ENCODE results near the gene TBCD.
A peak's percentile ranks its signal among the peaks of the same experiment; 100 is the strongest.

The TBCD gene

DNA sequence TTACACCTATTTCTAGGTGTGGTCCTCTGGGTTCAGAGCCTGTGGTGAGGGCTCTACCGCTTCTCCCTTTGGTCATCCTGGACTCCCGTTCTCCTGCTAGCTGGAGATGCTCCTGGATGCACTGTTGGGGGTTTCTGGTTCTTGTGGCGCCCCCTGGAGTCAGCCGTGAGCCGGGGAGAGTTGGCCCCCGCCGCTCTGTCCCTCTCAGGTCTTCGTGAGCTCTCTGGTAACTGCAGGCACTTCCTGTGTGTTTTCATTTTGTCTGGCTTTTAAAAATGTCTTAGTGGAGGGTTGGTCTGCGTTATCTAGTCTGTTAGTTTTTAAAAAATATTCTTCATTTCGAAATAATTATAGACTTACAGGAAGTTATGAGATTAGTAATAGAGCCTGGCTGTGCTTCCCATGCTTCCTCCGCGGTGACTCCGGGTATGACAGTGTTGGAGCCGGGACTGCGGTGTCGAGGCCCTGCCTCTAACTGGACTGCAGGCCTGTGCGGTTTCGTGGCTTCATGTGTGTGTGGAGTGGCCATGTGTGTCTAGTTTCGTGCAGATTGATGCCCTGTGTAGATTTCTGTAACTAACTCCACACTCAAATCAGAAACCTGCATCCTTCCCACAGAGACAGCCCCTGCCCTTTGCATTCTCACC, 166.0 kb downstream of the TBCD start:
- no peak for DNase-seq (ENCODE audit: low read depth, low spot score)
- ChIA-PET POLR2A (interaction anchor here (1.5 kb wide), 1 partner anchor 15 kb away, joined by 3 read pairs; no protein-coding TSS in a partner anchor), CTCF (interaction anchor here (0.6 to 1.7 kb wide), 9 partner anchors 9 to 143 kb away, joined by 3 to 12 read pairs (median 4); no protein-coding TSS in a partner anchor)
- H3K4me3 ChIP-seq (ENCODE audit: low read depth, low read length), result no peak overlapping the region
- TF ChIP-seq, protein P1, sequence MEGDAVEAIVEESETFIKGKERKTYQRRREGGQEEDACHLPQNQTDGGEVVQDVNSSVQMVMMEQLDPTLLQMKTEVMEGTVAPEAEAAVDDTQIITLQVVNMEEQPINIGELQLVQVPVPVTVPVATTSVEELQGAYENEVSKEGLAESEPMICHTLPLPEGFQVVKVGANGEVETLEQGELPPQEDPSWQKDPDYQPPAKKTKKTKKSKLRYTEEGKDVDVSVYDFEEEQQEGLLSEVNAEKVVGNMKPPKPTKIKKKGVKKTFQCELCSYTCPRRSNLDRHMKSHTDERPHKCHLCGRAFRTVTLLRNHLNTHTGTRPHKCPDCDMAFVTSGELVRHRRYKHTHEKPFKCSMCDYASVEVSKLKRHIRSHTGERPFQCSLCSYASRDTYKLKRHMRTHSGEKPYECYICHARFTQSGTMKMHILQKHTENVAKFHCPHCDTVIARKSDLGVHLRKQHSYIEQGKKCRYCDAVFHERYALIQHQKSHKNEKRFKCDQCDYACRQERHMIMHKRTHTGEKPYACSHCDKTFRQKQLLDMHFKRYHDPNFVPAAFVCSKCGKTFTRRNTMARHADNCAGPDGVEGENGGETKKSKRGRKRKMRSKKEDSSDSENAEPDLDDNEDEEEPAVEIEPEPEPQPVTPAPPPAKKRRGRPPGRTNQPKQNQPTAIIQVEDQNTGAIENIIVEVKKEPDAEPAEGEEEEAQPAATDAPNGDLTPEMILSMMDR (IDR thresholded peaks at IDR 0.05; ENCODE audit: insufficient read depth, low read length, missing control alignments), result peak; percentile 62

DNA sequence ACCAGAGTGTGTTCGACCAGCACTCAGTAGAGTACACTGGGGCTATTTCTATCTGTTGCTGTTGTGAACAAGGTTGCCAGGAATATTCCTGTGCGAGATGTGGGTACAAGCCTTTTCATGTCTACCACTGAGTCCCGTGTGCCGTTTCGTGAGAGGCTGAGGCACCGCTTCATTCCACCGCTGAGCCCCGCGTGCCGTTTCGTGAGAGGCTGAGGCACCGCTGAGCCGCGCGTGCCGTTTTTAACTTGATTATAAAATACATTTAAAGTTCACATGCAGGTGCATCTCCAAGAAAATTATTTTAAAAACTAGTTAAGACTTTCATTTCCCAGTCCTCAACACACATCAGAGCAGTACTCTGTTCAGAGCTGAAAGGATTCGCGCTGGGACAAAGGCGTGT, 166.6 kb downstream of the TBCD start:
- DNase-seq (ENCODE audit: low read depth, low spot score), result no peak
- ChIA-PET CTCF (interaction anchor here (1.1 to 1.7 kb wide), 3 partner anchors 8 to 138 kb away, joined by 3 to 5 read pairs (median 3); no protein-coding TSS in a partner anchor), POLR2A (no interaction called here)
- H3K4me3 ChIP-seq (ENCODE audit: low read depth, low read length), result no peak overlapping the region
- TF ChIP-seq, protein P1 (IDR thresholded peaks at IDR 0.05; ENCODE audit: insufficient read depth, low read length, missing control alignments), result no peak

DNA sequence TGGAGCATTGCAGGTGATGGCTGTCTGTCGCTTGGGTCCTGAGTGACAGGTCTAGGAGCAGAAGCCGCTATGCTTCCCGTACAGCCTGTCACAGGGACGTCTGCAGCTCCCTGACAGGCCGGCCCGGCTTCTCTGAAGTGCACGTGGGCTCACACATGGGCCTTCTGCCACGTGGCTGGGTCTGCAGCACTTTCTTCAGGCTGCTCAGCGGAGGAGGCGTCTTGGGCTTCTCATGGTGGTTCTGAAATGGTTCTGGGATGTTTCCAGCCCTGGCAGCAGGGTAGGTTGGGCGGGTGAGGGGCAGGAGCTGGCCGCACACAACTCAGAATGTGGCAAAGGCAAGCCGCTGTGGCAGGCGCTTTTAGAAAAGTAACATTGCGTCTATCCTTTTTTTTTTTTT, 168.3 kb downstream of the TBCD start:
- TF ChIP-seq, protein P1 (IDR thresholded peaks at IDR 0.05; ENCODE audit: insufficient read depth, low read length, missing control alignments), result no peak
- POLR2A ChIA-PET, result no interaction called here
- no peak for DNase-seq (ENCODE audit: low read depth, low spot score)
- CTCF ChIA-PET, result interaction anchor here (1.2 to 1.3 kb wide), 2 partner anchors 13 to 140 kb away, joined by 3 to 5 read pairs; no protein-coding TSS in a partner anchor
- H3K4me3 ChIP-seq (ENCODE audit: low read depth, low read length), result no peak overlapping the region

DNA sequence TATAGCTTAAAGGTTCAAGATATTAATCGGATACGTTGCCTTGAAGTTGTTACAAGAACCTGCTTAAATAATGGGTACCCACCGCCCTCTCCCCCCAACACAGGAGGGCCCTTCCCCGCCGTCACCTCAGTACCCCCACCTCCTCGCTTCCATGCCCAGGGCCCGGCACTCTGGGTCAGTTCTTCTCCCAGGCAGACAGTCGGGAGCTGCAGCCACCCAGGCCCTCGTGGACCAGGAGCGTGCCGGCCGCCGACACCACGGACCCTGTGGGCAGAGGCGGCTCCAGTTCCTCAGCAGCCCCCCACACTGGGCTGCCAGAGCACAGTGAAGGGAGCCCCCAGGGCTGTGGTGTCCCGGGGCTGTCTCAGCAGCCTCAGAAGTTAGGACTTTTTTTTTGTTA, 168.8 kb downstream of the TBCD start:
- ChIA-PET POLR2A (no interaction called here), CTCF (interaction anchor here (1.2 to 1.3 kb wide), 3 partner anchors 13 to 140 kb away, joined by 3 to 5 read pairs (median 4); no protein-coding TSS in a partner anchor)
- DNase-seq (ENCODE audit: low read depth, low spot score), result no peak
- H3K4me3 ChIP-seq (ENCODE audit: low read depth, low read length), result no peak overlapping the region
- TF ChIP-seq, protein P1 (IDR thresholded peaks at IDR 0.05; ENCODE audit: insufficient read depth, low read length, missing control alignments), result no peak

DNA sequence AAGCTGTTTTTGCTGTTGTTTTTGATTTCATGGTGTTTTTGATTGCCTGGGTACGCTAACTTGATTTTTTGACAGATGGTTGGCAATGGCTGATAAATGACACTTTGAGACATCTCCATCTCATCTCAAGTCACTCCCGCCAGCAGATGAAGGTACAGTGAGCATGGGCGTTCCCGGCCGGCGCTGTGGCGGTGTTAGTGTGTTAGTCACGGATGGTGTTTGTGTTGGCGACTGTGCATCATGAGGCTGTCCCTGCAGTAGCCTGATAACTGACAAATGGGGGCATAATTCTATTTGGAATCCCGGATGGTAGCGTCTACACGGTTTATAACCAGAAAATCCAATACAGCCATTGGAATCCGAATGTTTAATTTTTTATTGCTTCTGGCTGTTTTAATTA, 169.6 kb downstream of the TBCD start:
- POLR2A ChIA-PET, result no interaction called here
- DNase-seq (ENCODE audit: low read depth, low spot score), result no peak
- TF ChIP-seq, protein P1 (IDR thresholded peaks at IDR 0.05; ENCODE audit: insufficient read depth, low read length, missing control alignments), result no peak

DNA sequence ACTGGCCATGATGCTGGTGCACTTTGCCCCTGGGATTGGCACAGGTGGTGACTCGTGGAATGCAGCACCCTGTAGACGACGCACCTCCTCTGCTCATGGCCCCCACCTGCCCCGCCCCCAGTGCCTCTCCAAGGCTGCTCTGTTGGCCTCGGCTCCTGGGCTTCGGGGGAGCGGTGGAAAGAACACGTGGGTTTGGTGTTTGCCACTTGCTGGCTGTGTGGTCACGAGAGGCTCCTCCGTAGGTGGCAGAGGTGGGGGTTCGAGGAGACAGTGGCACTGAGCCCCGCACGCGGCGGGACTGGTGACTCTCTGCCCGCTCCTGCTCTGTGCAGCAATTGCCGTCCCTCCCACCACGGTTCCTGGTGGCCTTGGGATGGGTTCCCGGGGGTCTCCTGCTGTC, 170.8 kb downstream of the TBCD start:
- ChIA-PET POLR2A (no interaction called here), CTCF (no interaction called here)
- H3K4me3 ChIP-seq (ENCODE audit: low read depth, low read length), result no peak overlapping the region
- DNase-seq (ENCODE audit: low read depth, low spot score), result no peak
- TF ChIP-seq, protein P1 (IDR thresholded peaks at IDR 0.05; ENCODE audit: insufficient read depth, low read length, missing control alignments), result no peak

More for the DNA sequence above, 169.6 kb downstream of the TBCD start:
- H3K4me3 ChIP-seq (ENCODE audit: low read depth, low read length), result no peak overlapping the region
- CTCF ChIA-PET, result interaction anchor here (1.2 kb wide), 1 partner anchor 139 kb away, joined by 4 read pairs; no protein-coding TSS in a partner anchor
